ENCODE results near the gene MYBPC2. TPM values are rescaled to one million over a fixed set of nuclear protein-coding genes. Genes with fewer than 3 reads are reported as not detected.

The MYBPC2 gene
- polyA plus RNA-seq, 4 donors, result 0.43 to 2.7 (median 0.75) TPM

GRCh38 chr19:50477751-50478515 is 45.2 kb downstream of the MYBPC2 start:
- DNase-seq (ENCODE audit: low read depth in 4 of 4, low spot score in 3 of 4), result no peak

DNA sequence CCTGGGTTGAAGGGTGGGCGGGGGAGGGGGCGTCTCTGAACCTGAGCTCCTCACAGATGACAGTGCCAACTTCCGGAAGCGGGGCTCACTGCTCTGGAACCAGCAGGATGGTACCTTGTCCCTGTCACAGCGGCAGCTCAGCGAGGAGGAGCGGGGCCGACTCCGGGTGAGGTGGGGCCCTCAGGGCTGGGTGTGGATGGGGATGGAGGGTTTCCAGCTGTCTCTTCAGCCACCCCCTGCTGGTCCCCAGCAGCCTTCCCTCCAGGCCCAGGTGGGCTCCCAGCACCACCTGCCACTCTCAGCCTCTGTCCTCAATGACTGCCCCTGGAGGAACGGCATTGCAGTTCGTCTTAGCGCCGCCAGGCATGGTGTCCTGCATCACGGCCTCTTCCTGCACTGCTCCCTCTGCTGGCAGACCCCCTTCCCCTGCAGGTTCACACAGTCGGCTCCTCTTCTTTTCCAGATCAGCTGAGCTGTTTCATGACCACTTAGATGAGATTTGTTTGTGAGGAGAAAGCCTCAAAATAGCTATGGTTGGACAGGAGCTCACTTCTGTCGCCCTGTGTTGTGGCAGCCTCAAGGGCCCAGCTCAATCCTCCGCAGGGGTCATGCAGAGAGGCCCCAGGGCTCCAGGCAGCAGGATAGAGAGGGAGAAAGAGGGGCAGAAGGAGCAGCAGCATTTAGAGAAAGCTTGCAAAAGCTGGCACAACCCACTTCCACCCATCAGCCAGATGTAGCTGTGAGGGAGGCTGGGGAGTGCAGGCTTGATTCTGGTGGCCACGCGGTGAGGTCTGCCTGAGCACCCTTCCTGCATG is 46.4 kb downstream of the MYBPC2 start:
- DNase-seq (ENCODE audit: low read depth in 4 of 4, low spot score in 3 of 4), result no peak

- no peak for DNase-seq (ENCODE audit: low read depth in 4 of 4, low spot score in 3 of 4)
Observed at GRCh38 chr19:50479761-50480251, 47.1 kb downstream of the MYBPC2 start.

GRCh38 chr19:50480281-50481111 is 47.8 kb downstream of the MYBPC2 start:
- no peak for DNase-seq (ENCODE audit: low read depth in 4 of 4, low spot score in 3 of 4)

DNA sequence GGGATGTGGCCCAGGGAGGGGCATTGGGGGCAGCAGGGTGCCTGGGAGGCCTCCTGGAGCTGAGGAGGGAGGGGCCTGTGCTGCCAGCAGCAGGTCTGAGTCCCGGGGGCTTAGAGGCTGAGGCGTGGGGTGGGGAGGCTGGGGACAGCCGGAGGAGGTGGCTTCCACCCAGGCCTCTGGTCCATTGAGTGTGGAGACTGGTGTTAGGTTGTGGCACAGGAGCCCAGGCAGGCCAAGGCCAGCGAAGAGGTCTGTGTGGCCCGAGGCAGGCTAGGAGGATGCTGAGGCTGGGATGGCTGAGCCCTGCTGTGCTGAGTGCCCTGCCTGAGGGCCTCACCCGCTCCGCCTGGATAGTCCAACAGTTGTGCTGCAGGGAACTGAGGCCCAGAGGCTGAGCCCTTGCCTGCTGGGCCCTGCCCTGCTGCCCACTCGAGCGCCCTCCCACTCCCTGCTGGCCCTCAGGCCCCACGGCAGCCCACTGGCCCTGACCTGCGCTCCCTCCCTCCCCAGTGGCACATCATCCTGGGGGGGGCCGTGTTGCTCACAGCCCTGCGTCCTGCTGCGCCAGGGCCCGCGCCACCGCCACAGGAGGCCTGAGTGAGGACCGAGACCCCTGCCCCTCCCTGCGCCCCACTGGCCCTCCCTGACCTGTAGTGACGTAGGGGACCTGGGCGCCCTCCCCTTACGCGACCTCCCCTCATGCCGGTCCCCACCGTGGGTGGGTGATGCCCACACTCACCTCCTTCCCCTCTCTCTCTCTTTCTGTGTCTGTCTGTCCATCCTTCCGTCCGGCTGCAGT is 48.9 kb downstream of the MYBPC2 start:
- no peak for DNase-seq (ENCODE audit: low read depth in 4 of 4, low spot score in 3 of 4)

GRCh38 chr19:50482271-50482855 is 49.7 kb downstream of the MYBPC2 start:
- DNase-seq (ENCODE audit: low read depth in 4 of 4, low spot score in 3 of 4), result no peak

DNA sequence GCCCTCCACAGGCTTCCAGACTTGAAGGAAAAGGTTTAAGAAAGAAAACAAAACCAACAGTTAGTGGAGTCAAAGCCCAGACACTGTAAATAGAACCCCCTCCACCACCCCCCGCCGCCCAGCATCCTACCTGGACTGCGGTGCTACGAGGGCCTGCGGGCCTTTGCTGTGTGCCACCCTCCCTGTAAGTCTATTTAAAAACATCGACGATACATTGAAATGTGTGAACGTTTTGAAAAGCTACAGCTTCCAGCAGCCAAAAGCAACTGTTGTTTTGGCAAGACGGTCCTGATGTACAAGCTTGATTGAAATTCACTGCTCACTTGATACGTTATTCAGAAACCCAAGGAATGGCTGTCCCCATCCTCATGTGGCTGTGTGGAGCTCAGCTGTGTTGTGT is 50.2 kb downstream of the MYBPC2 start:
- DNase-seq (ENCODE audit: low read depth in 4 of 4, low spot score in 3 of 4), result no peak

DNA sequence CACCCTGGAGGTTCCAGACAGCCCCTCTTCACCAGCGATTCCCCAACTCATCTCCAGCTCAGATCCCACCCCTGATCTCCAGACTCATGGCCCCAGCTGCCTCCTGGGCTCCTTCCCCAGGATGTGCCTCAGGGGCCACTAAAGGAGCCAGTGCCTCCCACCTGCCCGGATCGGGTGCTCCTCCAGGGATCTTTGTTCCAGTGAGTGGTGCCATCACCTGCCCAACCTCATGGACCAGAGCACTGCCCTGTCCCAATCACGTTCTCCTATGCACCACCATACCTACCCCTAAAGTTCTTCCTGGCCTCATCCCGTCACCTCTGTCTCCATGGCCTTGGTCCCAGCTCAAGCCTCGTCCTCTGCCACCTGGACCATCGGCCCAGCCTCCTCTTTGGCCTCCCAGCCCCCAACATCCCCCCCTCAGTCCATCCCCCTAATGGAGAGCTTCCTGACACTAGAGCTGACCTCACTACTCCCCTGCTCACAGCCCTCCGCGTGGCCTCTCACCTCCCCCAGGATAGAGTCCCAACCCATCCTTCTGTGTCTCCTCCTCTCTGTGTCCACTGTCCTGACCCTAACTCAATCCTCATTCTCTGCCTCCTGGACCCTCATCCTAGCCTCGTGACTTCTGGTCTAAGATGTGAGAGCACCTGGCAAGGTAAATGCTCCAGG is 52.7 kb downstream of the MYBPC2 start:
- no peak for DNase-seq (ENCODE audit: low read depth in 4 of 4, low spot score in 3 of 4)

DNA sequence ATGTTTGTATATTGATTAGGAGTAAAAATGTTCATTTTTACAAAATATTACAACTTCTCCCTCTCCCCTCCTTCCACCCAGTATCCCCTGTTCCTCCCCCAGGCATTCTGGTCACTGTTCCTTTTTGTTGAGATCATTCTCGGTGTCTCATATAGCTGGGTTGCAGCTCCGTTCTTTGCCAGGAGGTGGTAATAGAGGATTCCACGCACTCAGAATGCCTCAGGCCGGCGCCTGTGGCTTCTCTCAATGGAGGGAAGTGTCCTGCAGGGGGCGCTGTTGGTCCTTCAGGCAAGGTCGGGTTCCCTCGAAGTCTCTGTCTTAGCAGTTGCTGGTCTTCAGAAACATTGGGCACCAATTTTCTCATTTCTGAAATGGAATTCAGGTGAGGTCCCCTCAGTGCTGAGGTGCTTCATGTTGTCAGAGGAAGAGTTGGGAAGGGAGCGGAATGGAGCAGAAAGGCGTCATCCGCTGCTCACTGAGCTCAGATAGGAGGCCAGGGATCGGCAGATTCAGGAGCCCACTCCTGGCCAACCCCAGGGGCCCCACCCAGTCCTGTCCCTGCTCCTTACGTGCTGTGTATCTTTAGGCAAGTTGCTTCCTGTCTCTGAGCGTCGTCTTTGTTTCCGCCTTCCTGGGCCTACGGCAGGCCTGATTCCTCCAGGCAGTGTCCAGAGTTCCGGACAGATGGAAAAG is 54.3 kb downstream of the MYBPC2 start:
- DNase-seq (ENCODE audit: low read depth in 4 of 4, low spot score in 3 of 4), result no peak

DNA sequence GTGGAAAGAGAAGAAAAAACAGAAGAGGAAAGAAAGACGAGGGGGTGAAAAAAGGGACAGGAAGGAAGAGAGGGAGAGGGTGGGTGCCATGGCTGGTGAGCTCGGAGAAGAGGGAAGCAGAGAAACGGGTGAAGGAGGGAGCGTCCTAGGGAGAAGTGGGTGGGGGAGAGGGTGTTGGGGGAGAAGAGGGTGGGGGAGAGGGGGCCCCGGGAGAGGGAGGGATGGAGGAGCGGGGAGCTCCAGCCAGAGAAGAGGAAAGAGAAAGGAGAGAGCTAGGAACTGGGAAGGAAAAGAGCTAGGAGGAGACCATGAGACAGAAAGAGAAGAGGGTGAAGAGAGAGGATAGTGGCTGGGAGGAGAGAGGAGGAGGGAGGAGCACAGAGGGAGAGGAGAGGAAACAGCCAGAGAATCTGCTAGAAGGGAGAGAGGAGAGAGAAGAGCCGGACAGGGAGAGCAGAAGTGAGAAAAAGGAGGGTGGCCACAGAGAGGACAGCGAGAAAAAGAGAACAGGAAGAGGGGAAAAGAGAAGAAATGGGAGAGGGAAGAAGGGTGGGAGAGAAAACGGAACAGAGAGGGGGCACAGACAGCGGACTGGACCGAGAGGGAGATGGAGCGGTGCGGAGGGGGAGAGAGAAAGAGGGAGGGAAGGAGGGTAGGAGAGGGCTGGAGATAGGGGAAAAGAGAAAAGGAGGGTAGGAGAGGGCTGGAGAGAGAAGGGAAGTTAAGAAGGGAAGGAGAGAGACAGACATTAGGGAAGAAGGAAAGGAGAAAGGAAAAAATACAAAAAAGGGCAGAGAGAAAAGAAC is 55.9 kb downstream of the MYBPC2 start:
- no peak for DNase-seq (ENCODE audit: low read depth in 4 of 4, low spot score in 3 of 4)

DNA sequence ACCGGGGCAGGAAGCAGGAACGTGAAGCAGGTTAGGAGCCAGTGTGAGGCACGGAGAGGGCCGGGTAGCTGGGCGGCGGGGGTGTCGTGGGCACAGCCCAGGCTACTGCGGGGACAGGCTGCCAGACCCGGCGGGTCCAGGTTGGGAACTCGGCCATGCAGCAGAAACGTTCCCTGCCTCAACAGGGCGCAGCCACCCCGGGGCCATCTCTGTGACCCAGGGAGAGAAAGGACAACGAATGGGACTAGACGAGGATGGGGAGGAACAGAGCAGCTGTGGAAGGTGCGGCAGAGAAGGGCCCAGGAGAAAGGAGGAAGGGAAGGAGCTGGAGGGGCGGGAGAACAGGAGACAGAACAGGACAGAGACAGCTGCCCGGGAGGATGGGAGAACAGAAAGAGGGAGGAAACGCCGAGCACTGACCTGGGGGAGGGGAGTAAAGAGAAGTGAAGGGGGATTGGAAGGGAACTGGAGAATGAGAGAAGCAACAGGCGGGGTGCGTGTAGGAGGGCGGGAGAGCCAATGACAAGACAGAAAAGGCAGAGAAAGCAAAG is 56.8 kb downstream of the MYBPC2 start:
- DNase-seq (ENCODE audit: low read depth in 4 of 4, low spot score in 3 of 4), result no peak

- DNase-seq (ENCODE audit: low read depth in 4 of 4, low spot score in 3 of 4), result no peak
Observed at GRCh38 chr19:50490411-50490811, 57.7 kb downstream of the MYBPC2 start.

- no peak for DNase-seq (ENCODE audit: low read depth in 4 of 4, low spot score in 3 of 4)
Observed at GRCh38 chr19:50490991-50491472, 58.3 kb downstream of the MYBPC2 start.

DNA sequence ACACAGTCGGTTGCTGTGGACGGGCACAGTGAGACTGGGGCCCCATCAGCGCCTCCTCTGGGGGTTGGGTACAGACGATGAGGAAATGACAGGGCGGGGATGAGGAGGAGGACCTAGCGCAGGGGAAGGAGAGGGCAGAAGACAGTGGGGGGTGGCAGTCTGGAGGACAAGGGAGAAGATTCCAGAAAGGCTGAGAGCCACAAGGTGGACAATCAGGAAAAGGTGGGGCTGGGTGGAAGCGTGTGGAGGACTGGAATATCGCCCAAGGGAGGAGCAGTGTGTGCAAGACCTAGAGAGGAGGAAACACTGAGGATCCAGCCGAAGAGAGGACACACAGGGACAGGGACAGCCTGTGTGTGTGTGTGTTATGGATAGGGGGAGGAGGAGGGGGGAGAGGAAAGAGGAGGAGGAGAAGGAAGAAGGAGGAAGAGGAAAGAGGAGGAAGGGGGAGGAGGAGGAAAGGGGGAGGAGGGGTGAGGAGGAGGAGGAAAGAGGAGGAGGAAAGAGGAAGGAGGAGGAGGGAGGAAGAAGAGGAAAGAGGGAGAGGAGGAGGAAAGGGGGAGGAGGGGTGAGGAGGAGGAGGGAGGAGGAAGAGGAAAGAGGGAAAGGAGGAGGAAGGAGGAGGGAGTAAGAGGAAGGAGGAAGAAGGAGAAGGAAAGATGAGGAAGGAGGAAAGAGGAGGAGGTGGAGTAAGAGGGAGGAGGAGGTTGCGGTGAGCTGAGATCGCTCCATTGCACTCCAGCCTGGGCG is 59.8 kb downstream of the MYBPC2 start:
- DNase-seq (ENCODE audit: low read depth in 4 of 4, low spot score in 3 of 4), result no peak

- no peak for DNase-seq (ENCODE audit: low read depth in 4 of 4, low spot score in 3 of 4)
Observed at GRCh38 chr19:50493171-50493570, 60.5 kb downstream of the MYBPC2 start.

DNA sequence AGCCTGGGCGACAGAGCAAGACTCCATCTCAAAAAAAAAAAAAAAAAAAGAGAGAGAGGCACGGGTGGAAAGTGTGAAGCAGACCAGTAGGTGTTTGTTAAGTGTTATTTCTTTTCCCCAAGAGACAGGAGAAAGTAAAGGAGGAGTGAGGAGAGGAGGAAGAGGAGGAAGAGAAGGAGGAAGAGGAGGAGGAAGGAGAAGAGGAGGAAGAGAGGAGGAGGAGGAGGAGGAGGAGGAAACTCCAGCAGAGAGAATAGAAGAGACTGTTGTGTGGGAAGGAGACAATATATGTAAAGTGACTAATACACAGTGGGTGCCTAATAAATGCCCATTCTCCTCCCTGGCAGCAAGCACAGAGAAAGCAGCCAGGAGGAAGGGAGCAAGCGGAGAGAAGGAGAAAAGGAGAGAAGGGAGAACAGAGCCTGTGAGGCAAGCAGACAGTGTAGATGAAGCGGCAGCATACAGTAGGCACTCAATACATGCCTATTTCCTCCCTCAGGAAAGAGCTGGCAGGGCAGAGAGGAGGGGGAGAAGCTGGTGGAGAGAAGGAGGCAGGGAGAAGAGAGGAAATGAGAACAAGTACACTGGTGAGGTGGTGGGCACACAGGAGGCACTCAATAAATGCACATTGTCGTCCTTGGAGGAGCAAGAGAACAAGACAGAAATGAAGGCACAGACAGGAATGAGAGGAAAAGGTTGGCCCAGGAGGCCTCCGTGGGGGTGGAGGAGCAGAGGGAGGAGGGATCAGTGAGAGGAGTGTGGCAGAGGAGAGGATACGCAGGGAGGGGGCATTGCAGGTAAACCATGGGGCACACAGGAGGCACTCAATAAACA is 61.7 kb downstream of the MYBPC2 start:
- no peak for DNase-seq (ENCODE audit: low read depth in 4 of 4, low spot score in 3 of 4)
